HFFc6 (cell line): ENCODE measurements around the gene SNAPIN. TPM values are rescaled to one million over a fixed set of nuclear protein-coding genes. Genes with fewer than 3 reads are reported as not detected.
"Not testable (repeated sequence)": the region's sequence is repeated elsewhere in the genome, so short reads cannot be mapped to it uniquely, and the experiment has no call there.

Experiments
- DNase-seq: peaks from one replicate; pipeline ENCODE4 v3.0.0-alpha.2; 2018
- H3K27ac Mint-ChIP-seq: 2 replicates; pipeline ENCODE4 v1.8.0; 2020; ENCODE audit warnings: mild to moderate bottlenecking, mixed read lengths
- H3K27me3 Mint-ChIP-seq: 2 replicates; pipeline ENCODE4 v1.8.0; 2021; ENCODE audit warnings: mild to moderate bottlenecking, moderate library complexity, mixed read lengths; ENCODE audit not compliant: insufficient read depth
- H3K36me3 Mint-ChIP-seq: 2 replicates; pipeline ENCODE4 v1.8.0; 2021; ENCODE audit warnings: low read depth, mixed read lengths
- H3K4me1 Mint-ChIP-seq: 2 replicates; pipeline ENCODE4 v1.8.0; 2020; ENCODE audit warnings: low read depth, mixed read lengths
- H3K4me3 Mint-ChIP-seq: 2 replicates; pipeline ENCODE4 v1.8.0; 2020; ENCODE audit warnings: mild to moderate bottlenecking, moderate library complexity, mixed read lengths
- H3K9me3 Mint-ChIP-seq: 2 replicates; pipeline ENCODE4 v1.8.0; 2020; ENCODE audit warnings: mild to moderate bottlenecking, mixed read lengths
- CTCF ChIP-seq: fragments of 200-600 bp; sonication (generic); IDR thresholded peaks from 2 replicates; pipeline ENCODE4 v1.5.0; 2021; ENCODE audit warnings: antibody characterized with exemption, mild to moderate bottlenecking
- total RNA-seq, 6 experiments: library from RNA; stranded (reverse); fragmentation: NEBNext Ultra II Directional; extraction: Animal tissue kit (Norgen Biotek cat#: 25700); gene quantifications; 2 replicates in 1 of 6; 3 replicates in 5 of 6; pipeline ENCODE4 v1.2.3, GENCODE V29; 2021

SNAPIN gene
- total RNA-seq, 6 experiments from 2014 or later, result 40.7 to 46.7 (median 42.4) TPM

GRCh38 chr1:153636312-153636711, 22.2 kb upstream of the SNAPIN start:
- TF ChIP-seq CTCF, result no peak
- H3K36me3 Mint-ChIP-seq, result peaks cover 48% of the 10 kb centered on the region
- peak overlapping the region; percentile 93; the same call in 1 of the 2 replicates for H3K4me3 Mint-ChIP-seq
- no peaks in the 10 kb centered on the region; the same call in 1 of the 2 replicates for H3K27me3 Mint-ChIP-seq
- peaks cover 4% of the 10 kb centered on the region; the same call in 1 of the 2 replicates for H3K9me3 Mint-ChIP-seq
- H3K27ac Mint-ChIP-seq, result no peak overlapping the region
- peaks cover 36% of the 10 kb centered on the region for H3K4me1 Mint-ChIP-seq
- no peak for DNase-seq

DNA sequence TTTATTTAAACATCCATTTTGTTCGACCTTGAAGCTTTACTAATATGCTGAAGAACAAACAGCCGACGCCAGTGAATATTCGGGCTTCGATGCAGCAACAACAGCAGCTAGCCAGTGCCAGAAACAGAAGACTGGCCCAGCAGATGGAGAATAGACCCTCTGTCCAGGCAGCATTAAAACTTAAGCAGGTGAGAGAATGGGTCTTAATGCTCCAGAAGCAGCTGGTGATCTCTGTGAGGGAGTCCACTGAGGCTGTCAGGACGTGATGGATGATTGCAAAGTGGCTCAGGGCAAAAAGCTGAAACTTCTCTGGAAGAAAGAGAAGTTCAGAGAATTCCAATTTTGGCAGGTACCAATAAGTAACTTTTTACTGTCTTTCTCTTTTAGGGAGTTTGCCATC, 20.2 kb upstream of the SNAPIN start:
- Mint-ChIP-seq H3K4me3 (no peak overlapping the region), H3K27me3 (no peaks in the 10 kb centered on the region), H3K27ac (no peak overlapping the region), H3K9me3 (peaks cover 1% of the 10 kb centered on the region; the same call in 1 of the 2 replicates), H3K4me1 (peaks cover 18% of the 10 kb centered on the region), H3K36me3 (peaks cover 50% of the 10 kb centered on the region)
- TF ChIP-seq CTCF, result no peak
- no peak for DNase-seq

DNA sequence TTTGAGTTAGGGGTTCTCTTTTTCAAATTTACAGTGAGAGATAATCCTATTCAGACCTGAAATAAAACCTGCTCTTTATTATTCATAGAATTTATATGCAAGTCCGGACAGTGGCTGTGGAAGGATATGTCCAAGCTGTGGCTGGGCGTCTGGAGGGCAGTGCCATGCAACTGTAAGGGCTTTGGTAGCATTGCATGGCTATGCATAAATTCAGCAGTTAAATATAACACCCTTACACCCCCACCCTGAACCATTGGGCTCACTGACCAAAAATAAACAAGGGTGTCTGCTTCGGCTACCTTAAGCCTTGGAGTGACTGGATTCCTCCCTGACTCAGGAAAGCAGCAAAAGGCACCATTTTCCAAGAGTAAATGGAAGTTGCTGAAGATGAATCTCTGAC, 19.2 kb upstream of the SNAPIN start:
- peaks cover 50% of the 10 kb centered on the region for H3K36me3 Mint-ChIP-seq
- DNase-seq, result no peak
- TF ChIP-seq CTCF, result no peak
- H3K27me3 Mint-ChIP-seq, result no peaks in the 10 kb centered on the region
- peaks cover 14% of the 10 kb centered on the region for H3K4me1 Mint-ChIP-seq
- no peak overlapping the region for H3K4me3 Mint-ChIP-seq
- H3K27ac Mint-ChIP-seq, result no peak overlapping the region
- no peaks in the 10 kb centered on the region for H3K9me3 Mint-ChIP-seq

- not testable (repeated sequence) for H3K9me3 Mint-ChIP-seq, H3K27me3 Mint-ChIP-seq
Observed at GRCh38 chr1:153640213-153640612, 18.3 kb upstream of the SNAPIN start.

DNA sequence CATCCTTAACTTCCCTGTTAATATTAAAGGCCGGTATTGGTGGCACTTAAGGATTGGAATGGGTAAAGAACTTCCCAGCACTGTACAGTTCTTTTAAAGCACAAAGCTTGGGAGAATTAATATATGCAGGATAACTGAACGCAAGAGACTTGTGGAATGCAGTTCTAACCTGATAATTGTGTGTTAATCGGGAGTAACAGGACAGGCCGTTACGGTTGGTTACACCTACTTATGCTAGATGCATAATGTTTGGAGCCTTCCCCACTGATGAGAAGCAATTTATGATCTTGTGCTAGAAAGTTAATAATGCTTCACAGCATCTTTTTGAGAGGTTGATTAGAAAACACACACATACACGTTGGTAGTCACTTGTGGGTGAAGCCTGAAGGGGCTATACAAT, 17.6 kb upstream of the SNAPIN start:
- no peaks in the 10 kb centered on the region for H3K27me3 Mint-ChIP-seq

More at GRCh38 chr1:153640213-153640612, 18.3 kb upstream of the SNAPIN start:
- peaks cover 56% of the 10 kb centered on the region for H3K36me3 Mint-ChIP-seq
- H3K27ac Mint-ChIP-seq, H3K4me3 Mint-ChIP-seq, DNase-seq: not testable (repeated sequence)
- H3K4me1 Mint-ChIP-seq, result peaks cover 14% of the 10 kb centered on the region

GRCh38 chr1:153642161-153642560, 16.3 kb upstream of the SNAPIN start:
- Mint-ChIP-seq H3K27me3 (no peaks in the 10 kb centered on the region), H3K4me1 (peaks cover 12% of the 10 kb centered on the region), H3K9me3 (no peaks in the 10 kb centered on the region), H3K36me3 (peaks cover 60% of the 10 kb centered on the region), H3K4me3 (no peak overlapping the region), H3K27ac (no peak overlapping the region)
- no peak for DNase-seq
- TF ChIP-seq CTCF, result no peak

More for the DNA sequence above, 17.6 kb upstream of the SNAPIN start:
- no peak for TF ChIP-seq CTCF
- no peak overlapping the region for H3K4me3 Mint-ChIP-seq
- peaks cover 61% of the 10 kb centered on the region for H3K36me3 Mint-ChIP-seq
- no peak for DNase-seq
- no peaks in the 10 kb centered on the region for H3K9me3 Mint-ChIP-seq
- no peak overlapping the region for H3K27ac Mint-ChIP-seq
- peaks cover 14% of the 10 kb centered on the region for H3K4me1 Mint-ChIP-seq
